AG10803 (cell line): ENCODE data around the gene KIAA1958.

Experiments
- DNase-seq: peaks from one replicate; pipeline ENCODE4 v3.0.0; 2010; ENCODE audit warnings: low read depth
- H3K4me3 ChIP-seq: 2 replicates; pipeline ENCODE4 v1.5.1; 2011; ENCODE audit warnings: mild to moderate bottlenecking, low read length, control low read depth
- CTCF ChIP-seq: conservative IDR thresholded peaks from 2 replicates; pipeline ENCODE4 v1.5.1; 2011; ENCODE audit warnings: mild to moderate bottlenecking, low read length, control low read depth, inconsistent platforms

KIAA1958 gene

DNA sequence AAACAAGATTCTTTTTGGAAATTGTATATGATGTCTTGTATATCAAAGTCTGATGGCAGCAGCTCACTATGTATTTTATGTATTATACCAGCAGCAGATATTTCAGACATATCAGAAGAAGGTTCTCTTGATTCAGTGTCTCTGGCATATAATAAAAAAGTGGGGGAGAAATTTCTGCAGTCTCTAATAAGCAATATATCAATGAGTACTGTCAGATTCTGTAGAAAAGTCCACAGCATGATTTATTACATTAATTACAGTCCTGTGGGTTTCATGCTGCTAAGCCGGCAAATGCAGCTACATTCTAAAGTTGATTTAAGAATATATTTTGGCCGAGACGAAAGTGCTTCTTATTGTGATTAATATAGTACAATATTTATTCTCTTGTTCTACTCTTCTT lies 113.1 kb downstream of the KIAA1958 start:
- DNase-seq, result no peak
- no peak for TF ChIP-seq CTCF
- H3K4me3 ChIP-seq, result no peak overlapping the region

- peak; percentile 21 for DNase-seq
- TF ChIP-seq CTCF, result no peak
Measured at GRCh38 chr9:112601636-112602035, 115.0 kb downstream of the KIAA1958 start.

GRCh38 chr9:112604790-112605189 lies 118.2 kb downstream of the KIAA1958 start:
- no peak for DNase-seq
- TF ChIP-seq CTCF, result no peak
- H3K4me3 ChIP-seq, result no peak overlapping the region

More at GRCh38 chr9:112601636-112602035, 115.0 kb downstream of the KIAA1958 start:
- H3K4me3 ChIP-seq, result no peak overlapping the region

DNA sequence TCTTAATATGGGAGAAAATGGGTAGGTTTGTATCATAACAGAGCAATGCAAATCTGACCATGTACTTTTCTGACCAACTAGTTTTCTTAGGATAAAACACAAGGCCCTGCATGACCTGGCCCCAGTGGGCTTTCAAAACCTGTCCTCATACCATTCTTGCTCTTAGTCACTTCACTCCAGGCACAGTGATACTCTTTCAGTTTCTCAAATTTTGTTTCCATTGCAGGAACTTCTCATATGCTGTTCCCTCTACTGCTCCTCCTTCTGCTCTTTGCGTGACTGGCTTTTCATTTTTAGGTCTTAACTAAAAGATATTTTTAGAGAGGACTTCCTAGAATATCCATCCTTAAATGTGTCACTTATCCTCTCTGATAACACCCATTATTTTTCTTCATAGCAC lies 118.9 kb downstream of the KIAA1958 start:
- TF ChIP-seq CTCF, result no peak
- no peak overlapping the region for H3K4me3 ChIP-seq
- DNase-seq, result no peak

DNA sequence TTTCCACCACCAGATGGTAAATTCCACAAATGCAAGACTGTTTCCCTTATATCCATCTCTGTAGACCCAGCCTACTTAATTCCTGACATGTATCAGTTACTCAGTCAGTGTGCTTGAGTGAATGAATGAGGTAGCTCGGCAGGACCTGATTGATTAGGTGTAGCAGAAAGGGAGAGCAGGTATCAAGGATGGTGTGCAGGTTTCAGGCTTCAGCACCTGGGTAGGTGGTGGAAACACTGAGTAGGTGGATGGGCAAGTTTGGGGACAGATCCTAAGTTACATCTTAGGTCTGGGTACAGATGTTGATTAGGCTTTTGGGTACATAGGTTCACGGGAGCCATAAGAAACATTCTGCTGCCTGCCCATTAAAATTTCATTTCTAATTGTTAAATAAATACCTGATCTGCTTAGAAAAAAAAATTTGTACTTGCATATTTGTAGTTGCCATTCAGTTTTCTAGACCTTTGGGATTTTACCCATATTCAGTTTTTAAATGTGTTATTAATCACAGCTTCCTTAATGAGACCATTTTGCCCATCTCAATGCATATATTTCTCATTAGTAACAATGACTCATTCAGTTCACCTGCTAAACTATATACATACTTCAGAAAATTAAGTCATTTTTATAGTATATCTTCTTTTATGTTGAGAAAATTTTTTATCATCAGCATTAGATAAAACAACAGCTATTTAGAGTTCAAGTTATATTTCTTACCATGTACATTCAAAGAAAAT lies 119.5 kb downstream of the KIAA1958 start:
- H3K4me3 ChIP-seq, result no peak overlapping the region
- DNase-seq, result no peak
- no peak for TF ChIP-seq CTCF

- no peak for DNase-seq
- no peak for TF ChIP-seq CTCF
- no peak overlapping the region for H3K4me3 ChIP-seq
Measured at GRCh38 chr9:112608851-112609250, 122.2 kb downstream of the KIAA1958 start.

GRCh38 chr9:112615584-112616266 lies 129.1 kb downstream of the KIAA1958 start:
- no peak for DNase-seq
- H3K4me3 ChIP-seq, result no peak overlapping the region
- TF ChIP-seq CTCF, result no peak
